NAMALWA (cell line): ENCODE measurements around the gene RASD1.

Source experiments
- DNase-seq: peaks from one replicate; pipeline ENCODE4 v3.0.0-alpha.2; 2015; ENCODE audit warnings: low spot score

RASD1 gene

GRCh38 chr17:17527534-17527933, 31.3 kb upstream of the RASD1 start:
- no peak for DNase-seq

- DNase-seq: no peak
These were observed 30.2 kb upstream of the RASD1 start for GRCh38 chr17:17526369-17526768.

GRCh38 chr17:17525956-17526355, 29.8 kb upstream of the RASD1 start:
- DNase-seq: no peak

- no peak for DNase-seq
These were observed 29.1 kb upstream of the RASD1 start for GRCh38 chr17:17525311-17525710.

GRCh38 chr17:17523731-17524490, 27.7 kb upstream of the RASD1 start:
- DNase-seq: no peak

- no peak for DNase-seq
These were observed 27.0 kb upstream of the RASD1 start for GRCh38 chr17:17523001-17523730.

- no peak for DNase-seq
These were observed 24.5 kb upstream of the RASD1 start for GRCh38 chr17:17520599-17521232.

- DNase-seq: no peak
These were observed 23.7 kb upstream of the RASD1 start for GRCh38 chr17:17519886-17520285.

GRCh38 chr17:17518951-17519350, 22.8 kb upstream of the RASD1 start:
- no peak for DNase-seq

- DNase-seq: no peak
These were observed 21.8 kb upstream of the RASD1 start for GRCh38 chr17:17518014-17518413.

- no peak for DNase-seq
These were observed 20.9 kb upstream of the RASD1 start for GRCh38 chr17:17516941-17517720.

- no peak for DNase-seq
These were observed 20.0 kb upstream of the RASD1 start for GRCh38 chr17:17515934-17516930.

- no peak for DNase-seq
These were observed 19.1 kb upstream of the RASD1 start for GRCh38 chr17:17514993-17515933.

GRCh38 chr17:17514361-17514992, 18.3 kb upstream of the RASD1 start:
- DNase-seq: no peak

- DNase-seq: no peak
These were observed 17.4 kb upstream of the RASD1 start for GRCh38 chr17:17513626-17514025.

- no peak for DNase-seq
These were observed 16.7 kb upstream of the RASD1 start for GRCh38 chr17:17512866-17513265.

- DNase-seq: no peak
These were observed 16.0 kb upstream of the RASD1 start for GRCh38 chr17:17511881-17512858.

GRCh38 chr17:17511293-17511741, 15.1 kb upstream of the RASD1 start:
- DNase-seq: no peak
